ENCODE data around the gene FOSL2.

DNA sequence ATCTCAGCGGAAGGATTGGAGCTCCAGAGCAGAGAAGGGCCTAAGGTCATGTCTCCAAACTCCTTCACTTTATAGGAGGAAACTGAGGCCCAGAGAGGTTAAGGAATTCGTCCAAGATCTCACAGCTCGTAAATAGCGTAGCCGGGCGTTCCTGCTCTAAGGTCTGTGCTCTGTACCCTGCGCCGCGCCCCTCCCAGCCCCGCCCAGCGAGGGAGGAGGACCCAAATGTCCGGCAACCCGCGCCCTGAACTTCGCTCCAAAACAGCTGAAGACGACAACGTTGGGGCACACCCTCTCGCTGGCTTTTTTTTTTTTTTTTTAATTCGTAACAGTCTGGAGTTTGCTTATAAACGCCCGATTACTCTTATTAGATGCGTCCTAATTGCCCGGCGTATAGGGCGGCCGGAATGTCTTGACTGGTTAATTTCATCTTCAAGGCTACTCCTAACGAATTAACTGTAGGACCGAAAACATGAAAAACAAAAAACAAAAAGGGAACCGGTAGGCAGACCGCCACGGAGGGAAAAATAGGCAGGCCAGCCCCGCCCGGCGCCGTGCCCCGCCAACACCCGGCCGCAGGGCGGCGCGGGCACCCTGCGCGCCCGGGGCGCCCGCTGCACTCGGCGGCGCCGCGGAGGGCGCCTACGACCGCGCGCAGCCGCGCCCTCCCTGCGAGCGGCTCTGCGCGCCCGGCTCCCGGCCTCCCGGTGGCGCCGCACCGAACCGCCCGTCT is 928 bp upstream of the FOSL2 start:
- TF ChIP-seq CTCF (IDR thresholded peaks at IDR 0.05) (peak in 1 of 3 experiments; percentile 19), POLR2A (IDR thresholded peaks at IDR 0.05) (no peak)
